ENCODE results near the gene DVL3. TPM values are rescaled to one million over a fixed set of nuclear protein-coding genes. Genes with fewer than 3 reads are reported as not detected.

The DVL3 gene
- total and polyA plus RNA-seq, 10 of the 15 experiments (the other 5 are each of a cell fraction or from before 2014, with no cell fraction given): 2.2 to 39.7 (median 14.5) TPM

DNA sequence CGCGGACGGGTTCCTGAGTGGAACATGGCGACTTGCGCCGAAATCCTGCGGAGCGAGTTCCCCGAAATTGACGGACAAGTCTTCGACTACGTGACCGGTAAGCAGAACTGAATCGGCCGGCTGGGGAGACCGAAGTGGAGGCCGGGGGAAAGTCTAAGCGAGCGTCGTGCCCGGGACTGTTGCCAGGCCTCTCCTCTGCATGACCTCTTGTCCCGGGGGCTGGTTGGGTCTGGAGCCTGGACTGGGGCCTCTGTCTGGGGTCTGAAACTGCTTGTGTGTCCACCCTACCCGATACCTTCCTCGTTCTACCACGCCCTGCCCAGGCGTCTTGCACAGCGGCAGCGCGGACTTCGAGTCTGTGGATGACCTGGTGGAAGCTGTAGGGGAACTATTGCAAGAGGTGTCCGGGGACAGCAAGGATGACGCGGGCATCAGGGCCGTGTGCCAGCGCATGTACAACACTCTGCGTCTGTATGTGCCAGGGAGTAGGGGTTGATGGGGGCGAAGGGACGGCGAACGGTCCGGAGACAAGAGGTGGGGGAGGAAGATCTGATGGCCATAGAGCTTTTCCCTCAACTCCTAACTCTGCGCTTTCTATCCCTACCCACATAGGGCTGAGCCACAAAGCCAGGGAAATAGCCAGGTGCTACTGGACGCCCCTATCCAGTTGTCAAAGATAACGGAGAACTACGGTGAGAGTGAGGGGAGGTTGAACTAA, 31.2 kb downstream of the DVL3 start, which contains the start of gene ABCF3 (continued):
- TF ChIP-seq POLR2AphosphoS5 (IDR thresholded peaks at IDR 0.05; ENCODE audit: low read length) (peak; percentile 78), LARP7 (IDR thresholded peaks at IDR 0.05) (peak; percentile 63; the same call in 1 of the 2 replicates), JUND (IDR thresholded peaks at IDR 0.05; ENCODE audit: low read depth, low read length) (no peak), EP300 (IDR thresholded peaks at IDR 0.05; ENCODE audit: borderline replicate concordance in 1 of 2, control insufficient read depth in 1 of 2, low read depth in 2 of 2, low read length in 2 of 2) (no peak), CBFB (IDR thresholded peaks at IDR 0.05; ENCODE audit: low read depth) (peak; percentile 20; the same call in 1 of the 2 replicates), ZNF274 (IDR thresholded peaks at IDR 0.05; ENCODE audit: insufficient read depth, insufficient read length) (no peak), ZNF207 (IDR thresholded peaks at IDR 0.05; ENCODE audit: borderline replicate concordance) (no peak), E2F4 (IDR thresholded peaks at IDR 0.05; ENCODE audit: low read depth, low read length) (no peak), RFX5 (IDR thresholded peaks at IDR 0.05; ENCODE audit: low read depth, low read length) (no peak), SREBF1 (IDR thresholded peaks at IDR 0.05; ENCODE audit: low read length) (no peak), PML (IDR thresholded peaks at IDR 0.05; ENCODE audit: low read length) (peak; percentile 47; the same call in 1 of the 2 replicates), MTA2 (IDR thresholded peaks at IDR 0.05; ENCODE audit: low read depth) (no peak), POLR2A (IDR thresholded peaks at IDR 0.05; ENCODE audit: low read depth, low read length) (peak; percentile 89), MYB (IDR thresholded peaks at IDR 0.05; ENCODE audit: borderline replicate concordance, low read depth, low read length) (no peak), EZH2 (IDR thresholded peaks at IDR 0.05; ENCODE audit: borderline replicate concordance, control insufficient read depth, low read depth, low read length) (no peak), NFIC (IDR thresholded peaks at IDR 0.05; ENCODE audit: low read depth, low read length) (no peak), NFYB (IDR thresholded peaks at IDR 0.05; ENCODE audit: insufficient read depth, low read depth, low read length) (no peak), CBX3 (IDR thresholded peaks at IDR 0.05; ENCODE audit: borderline replicate concordance, low read depth) (no peak), MLLT1 (IDR thresholded peaks at IDR 0.05) (no peak), ZNF592 (IDR thresholded peaks at IDR 0.05) (no peak), TBL1XR1 (IDR thresholded peaks at IDR 0.05; ENCODE audit: low read depth, low read length) (no peak), MAX (IDR thresholded peaks at IDR 0.05; ENCODE audit: low read depth, low read length) (no peak), TCF12 (IDR thresholded peaks at IDR 0.05; ENCODE audit: low read depth, low read length) (no peak)
